Cardiac fibroblast (primary cell): ENCODE data around the gene BCL6.
"Not testable (repeated sequence)": the region's sequence is repeated elsewhere in the genome, so short reads cannot be mapped to it uniquely, and the experiment has no call there.

Experiments used
- DNase-seq, 2 donors: peaks; one replicate each; pipeline versions ENCODE4 v3.0.0 to v3.0.0-alpha.2; 2010; ENCODE audit warnings: low read depth in 2 of 2
- H3K4me3 ChIP-seq, 2 donors: replicated peaks in 1 of 2; 1 replicate in 1 of 2; 2 replicates in 1 of 2; pipeline ENCODE4 v1.5.1; 2011; ENCODE audit warnings: low read depth in 2 of 2, low read length in 2 of 2, mild to moderate bottlenecking in 2 of 2, moderate library complexity in 1 of 2
- TF ChIP-seq, protein P1 (sequence below): IDR thresholded peaks from one replicate; pipeline ENCODE4 v1.5.1; 2011; ENCODE audit warnings: low read depth, mild to moderate bottlenecking, low read length, inconsistent platforms

BCL6 gene

DNA sequence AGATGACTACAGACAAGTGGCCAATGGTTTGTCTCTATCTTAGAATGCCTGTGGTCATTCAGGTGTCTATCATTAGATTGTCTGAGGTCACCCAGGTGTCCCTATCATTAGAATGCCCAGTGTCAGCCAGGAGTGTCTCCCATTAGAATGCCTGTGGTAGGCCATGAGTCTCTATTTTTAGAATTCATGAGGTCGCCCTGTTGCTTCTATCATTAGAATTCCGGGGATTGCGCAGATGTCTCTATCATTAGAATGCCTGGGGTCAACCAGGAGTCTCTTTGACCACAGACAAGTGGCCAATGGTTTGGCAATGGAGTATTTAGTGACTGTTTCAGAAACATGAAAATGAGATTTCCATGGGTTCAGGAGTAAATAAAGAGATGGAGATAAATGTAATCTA, 50.5 kb downstream of the BCL6 start:
- TF ChIP-seq, protein P1, sequence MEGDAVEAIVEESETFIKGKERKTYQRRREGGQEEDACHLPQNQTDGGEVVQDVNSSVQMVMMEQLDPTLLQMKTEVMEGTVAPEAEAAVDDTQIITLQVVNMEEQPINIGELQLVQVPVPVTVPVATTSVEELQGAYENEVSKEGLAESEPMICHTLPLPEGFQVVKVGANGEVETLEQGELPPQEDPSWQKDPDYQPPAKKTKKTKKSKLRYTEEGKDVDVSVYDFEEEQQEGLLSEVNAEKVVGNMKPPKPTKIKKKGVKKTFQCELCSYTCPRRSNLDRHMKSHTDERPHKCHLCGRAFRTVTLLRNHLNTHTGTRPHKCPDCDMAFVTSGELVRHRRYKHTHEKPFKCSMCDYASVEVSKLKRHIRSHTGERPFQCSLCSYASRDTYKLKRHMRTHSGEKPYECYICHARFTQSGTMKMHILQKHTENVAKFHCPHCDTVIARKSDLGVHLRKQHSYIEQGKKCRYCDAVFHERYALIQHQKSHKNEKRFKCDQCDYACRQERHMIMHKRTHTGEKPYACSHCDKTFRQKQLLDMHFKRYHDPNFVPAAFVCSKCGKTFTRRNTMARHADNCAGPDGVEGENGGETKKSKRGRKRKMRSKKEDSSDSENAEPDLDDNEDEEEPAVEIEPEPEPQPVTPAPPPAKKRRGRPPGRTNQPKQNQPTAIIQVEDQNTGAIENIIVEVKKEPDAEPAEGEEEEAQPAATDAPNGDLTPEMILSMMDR, result no peak
- peak in 1 of 2 donors; percentile 52 for DNase-seq
- no peak overlapping the region for H3K4me3 ChIP-seq

DNA sequence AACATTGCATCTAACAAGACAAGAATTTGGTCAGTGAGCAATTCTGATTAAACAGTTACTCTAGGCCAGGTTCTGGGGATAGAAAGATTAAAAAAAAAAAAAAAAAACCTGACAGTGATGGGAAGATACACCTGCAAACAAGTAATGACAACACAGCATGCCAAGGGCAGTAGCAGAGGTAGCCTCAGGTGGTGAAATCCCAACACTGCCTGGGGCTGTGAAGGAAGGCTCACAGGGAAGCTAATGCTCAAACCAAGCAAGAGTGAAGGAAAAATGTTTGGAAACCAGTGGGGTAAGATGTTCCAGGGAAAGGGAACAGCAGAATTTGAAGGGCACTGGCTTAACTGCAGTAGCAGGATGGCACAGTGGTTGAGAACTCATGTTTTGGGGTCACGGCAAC, 51.8 kb downstream of the BCL6 start:
- DNase-seq, result no peak
- TF ChIP-seq, protein P1, result no peak
- H3K4me3 ChIP-seq, result no peak overlapping the region

DNA sequence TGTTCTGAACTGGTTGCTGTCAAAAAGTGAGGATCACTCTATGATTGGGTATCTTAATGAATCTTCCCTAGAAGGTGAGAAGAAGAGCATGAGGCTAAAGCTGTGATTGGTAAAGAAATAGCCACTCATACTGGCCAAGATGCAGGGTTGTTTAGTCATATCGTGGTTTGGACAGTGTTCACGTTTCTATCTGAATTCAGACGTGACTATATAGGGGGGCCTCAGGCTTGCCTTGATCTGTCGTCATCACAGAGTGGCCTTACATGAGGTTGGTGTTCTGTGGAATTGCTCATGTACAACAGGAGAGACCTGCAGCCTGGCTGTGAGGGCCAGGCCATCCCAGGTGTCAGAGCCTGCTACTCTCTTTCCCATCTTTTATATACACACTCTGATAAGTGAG, 55.3 kb downstream of the BCL6 start:
- no peak overlapping the region for H3K4me3 ChIP-seq
- TF ChIP-seq, protein P1, result no peak
- DNase-seq, result peak; percentile 25 to 57

DNA sequence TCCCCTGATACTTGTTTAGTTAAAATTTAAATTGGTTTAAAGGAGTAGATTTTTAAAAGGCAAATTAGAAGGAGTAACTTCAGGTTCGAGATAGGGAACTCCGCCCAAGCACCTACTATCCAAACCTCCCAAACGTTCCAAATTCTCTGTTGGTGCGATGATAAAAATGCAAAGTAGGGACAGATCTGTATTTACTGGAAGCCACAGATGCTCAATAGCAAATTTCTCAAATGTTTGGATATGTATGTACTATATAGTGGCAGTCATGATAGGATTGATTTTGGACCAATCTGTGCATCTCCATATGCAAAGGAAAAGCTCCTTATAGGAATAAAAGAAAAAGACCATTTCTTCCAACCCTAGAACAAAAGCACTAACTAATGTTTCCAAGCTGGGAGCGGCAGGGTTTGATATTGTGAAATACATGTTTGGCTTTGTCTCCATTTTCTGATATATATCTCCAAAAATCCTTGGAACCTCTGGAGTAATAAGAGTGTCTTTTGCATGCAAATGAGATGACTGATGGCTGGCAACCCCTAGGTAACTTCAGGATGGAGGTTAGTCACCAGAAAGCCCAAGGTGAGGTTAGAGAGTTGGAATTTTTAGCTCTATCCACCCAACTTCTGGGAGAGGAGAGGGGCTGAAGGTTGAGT, 58.5 kb downstream of the BCL6 start:
- no peak for DNase-seq
- H3K4me3 ChIP-seq, result no peak overlapping the region
- TF ChIP-seq, protein P1, result no peak

DNA sequence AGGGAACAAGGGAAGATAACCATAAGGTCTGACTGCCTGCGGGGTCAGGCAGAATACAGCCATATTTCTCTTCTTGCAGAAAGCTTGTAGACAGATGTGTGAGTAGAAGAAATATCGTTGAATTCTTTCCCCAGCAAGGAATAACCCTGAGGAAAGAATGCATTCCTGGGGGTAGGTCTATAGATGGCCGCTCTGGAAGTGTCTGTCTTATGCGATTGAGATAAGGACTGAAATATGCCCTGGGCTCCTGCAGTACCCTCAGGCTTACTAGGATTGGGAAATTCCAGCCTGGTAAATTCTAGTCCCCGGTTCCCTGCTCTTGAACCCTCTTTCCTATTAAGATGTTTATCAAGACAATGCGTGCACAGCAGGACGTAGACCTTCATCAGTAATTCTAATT, 59.3 kb downstream of the BCL6 start:
- DNase-seq, result no peak
- no peak overlapping the region for H3K4me3 ChIP-seq
- TF ChIP-seq, protein P1, result no peak

DNA sequence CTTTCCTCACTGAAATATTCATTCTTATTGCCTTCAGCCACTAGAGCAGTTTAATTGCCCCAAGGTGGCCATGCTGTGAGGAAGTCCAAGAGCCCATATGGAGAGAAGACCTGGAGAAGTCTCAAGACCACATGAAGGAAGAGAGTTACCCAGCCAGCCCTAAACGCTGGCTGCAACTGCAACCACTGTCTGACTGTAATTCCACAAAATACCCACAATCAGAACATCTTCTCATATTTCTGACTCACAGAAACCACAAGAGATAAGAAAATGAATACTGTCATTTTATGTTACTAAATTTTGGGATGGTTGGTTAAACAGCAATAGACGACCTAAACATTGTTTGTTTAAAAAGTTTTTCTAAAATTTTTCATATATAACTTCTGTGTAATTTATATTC, 60.4 kb downstream of the BCL6 start:
- TF ChIP-seq, protein P1, result no peak
- peak; percentile 33 for DNase-seq
- H3K4me3 ChIP-seq, result no peak overlapping the region

DNA sequence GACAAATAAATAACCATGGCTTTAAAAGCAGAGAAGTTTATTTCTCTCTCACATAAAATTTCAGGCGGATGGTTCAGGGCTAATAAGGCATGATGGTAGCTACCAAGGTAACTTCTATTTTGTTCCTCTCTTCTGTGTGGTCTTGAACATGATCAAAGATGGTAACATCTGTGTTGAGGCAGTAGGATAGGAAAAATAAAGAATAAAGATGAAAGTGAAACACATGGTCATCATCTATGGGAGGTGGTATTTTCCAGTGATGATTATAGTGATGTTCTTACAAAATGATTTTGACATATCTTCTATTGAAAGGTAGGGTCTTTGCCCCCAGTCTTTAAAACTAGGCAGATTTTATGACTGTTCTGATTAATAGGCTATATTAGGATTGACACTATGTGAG, 60.8 kb downstream of the BCL6 start:
- DNase-seq, result no peak
- no peak overlapping the region for H3K4me3 ChIP-seq
- TF ChIP-seq, protein P1, result no peak

DNA sequence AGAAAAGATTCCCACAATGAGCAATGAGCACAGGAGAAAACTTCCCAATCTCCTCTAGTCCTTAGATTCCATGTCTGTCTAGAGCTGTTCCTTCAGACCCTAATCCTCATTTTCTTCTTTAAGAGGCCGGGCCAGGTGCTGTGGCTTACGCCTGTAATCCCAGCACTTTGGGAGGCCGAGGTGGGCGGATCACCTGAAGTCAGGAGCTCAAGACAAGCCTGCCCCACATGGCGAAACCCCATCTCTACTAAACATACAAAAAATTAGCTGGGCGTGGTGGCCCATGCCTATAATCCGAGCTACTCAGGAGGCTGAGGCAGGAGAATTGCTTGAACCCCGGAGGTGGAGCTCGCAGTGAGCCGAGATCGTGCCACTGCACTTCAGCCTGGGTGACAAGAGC, 63.5 kb downstream of the BCL6 start:
- H3K4me3 ChIP-seq, DNase-seq: not testable (repeated sequence)
